ENCODE results near the gene SLC25A21. TPM values are rescaled to one million over a fixed set of nuclear protein-coding genes. Genes with fewer than 3 reads are reported as not detected.

Gene SLC25A21
- 1.2 and 2.0 TPM in 2 replicates for total RNA-seq

DNA sequence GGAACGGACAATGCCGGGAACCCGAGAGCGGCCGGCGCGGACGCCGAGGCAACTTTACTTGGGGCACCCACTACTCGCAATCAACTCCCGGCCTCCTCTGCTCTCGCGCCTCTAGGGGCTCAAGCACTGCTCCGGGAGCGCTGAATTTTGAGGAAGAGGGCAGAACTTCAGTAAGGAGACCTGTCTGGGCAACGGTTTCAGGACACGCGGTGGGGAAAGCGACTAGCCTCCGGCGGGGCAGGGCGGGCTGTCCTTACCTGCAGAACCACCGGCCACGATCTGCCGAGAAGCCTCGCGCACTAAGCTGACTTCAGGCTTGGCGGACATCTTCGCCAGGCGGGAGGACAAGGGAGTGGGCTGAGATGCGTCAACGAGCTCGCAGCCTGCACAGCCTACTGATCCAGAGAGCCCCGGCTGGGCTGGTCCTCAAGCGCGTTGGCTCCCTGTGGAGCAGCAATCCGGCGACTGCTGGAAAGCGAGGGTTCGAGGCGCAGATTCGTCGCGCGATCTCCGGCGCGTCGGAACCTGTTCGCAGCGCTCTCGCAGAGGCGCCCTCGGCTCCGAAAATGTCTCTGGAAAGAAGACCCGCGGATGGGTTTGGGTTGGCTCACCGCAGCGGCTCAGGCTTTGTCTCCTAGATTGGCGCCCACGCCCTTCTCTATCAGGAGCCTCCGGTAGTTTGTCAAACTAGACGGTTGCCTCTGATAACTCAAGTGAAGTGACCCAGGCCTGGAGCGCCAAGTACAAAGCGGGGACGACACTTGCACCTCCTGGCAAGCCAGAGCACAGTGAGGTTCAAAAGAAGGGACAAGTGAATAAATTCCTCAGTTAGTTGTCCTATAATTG lies at the start of gene SLC25A21:
Gene SLC25A21 (minus strand): TSS at position 583 of the 846 bp plus-strand sequence.

DNA sequence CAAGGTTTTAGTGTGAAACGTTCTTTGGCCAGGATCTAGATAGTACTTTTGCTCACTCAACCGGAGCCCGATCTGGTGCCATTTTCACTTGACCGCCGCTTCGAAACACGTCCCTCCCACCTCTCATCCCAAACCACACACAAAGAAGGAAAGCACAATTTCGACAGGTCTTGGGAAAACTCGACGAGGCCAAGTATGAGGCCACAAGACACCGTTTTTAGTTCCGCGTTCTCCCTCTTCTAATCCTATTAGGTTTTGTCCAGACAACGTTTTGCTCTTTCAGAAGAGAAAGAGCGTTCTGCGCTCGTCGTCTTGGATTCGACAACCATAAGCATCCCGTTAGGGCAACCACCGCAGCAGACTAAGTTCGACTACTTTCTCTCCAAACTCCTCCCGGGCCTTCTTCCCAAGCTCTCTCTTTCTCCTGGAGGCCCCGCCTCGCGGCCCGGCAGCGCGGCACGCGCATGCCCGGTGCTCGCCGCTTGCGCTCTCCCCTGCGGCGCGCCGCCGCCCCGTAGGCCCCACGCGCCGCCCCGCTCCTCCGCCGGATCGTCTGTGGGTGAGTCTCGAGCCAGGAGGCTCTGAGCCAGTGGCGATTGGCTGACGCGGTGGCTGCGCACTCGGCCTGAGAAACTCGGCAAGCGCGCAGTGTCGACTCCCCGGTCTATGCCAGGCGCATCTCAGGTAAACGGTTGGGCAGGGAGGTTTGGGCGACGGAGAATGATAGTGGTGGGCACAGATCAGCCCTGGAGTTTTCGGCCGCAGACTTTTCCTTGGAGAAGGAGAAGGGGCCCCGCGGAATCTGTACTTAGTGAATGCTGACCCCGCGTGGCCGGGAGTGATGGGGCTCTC lies 25.2 kb upstream of the SLC25A21 start, which contains the start of gene MIPOL1:
Gene MIPOL1 (plus strand): TSS at position 517 of the 852 bp plus-strand sequence. CDS start 49,952 bp downstream, outside the sequence.

GRCh38 chr14:36661506-36662257 lies 510.7 kb downstream of the SLC25A21 start, which contains the start of gene PAX9:
PAX9 (plus strand) TSS chr14:36661860; CDS start chr14:36662090, 230 bp downstream.

Other genes starting within 250 kb of the SLC25A21 start
- gene MIPOL1, start 25.3 kb upstream of the SLC25A21 start, total RNA-seq: 1.7 and 3.7 TPM in 2 replicates